ENCODE results near the gene C21orf91. TPM values are rescaled to one million over a fixed set of nuclear protein-coding genes. Genes with fewer than 3 reads are reported as not detected.
A peak's percentile ranks its signal among the peaks of the same experiment; 100 is the strongest.

Gene C21orf91
- total RNA-seq: 4.7 TPM

DNA sequence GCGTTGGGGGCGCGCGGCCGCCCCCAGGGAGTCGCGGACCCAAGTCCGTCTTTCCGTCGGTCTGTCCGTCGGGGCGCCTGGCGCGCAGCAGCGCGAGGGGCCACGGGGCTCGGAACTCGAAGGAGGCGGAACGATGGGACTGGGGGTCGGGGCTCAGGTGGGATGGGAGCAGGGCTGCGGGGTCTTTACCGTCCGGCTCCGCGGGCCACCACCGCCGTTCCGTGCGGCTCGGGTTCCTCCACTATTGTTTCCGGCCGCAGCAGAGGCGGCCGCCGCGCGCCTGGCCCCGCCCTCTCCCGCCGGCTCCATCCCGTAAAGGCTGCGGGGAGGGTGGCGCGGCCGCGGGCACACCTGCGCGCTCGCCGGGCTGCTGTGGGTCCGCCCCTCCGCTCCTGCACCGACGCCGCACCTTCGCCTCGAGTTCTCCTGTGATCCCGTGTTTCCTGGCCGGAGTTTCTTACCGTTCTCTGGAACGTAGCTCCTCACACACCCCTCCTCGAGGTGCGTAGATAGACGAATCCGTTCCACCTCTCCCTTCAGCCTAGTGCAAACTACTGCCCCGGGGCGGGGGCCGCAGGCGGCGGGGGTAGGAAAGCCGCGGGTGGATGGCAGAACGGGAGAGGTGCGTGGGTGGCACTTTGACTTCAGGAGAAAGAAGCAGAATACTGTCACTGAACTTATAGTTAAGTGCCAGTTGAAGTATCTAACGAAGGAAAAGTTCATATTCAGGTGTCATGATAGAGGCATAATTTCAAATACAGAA, at the start of gene C21orf91:
Gene C21orf91, minus strand, starts transcription at position 243 of the 763 bp plus-strand sequence. CDS start 1,038 bp downstream, outside the sequence.
- ATAC-seq: peak; percentile 94
- peak; percentile 91 for DNase-seq (ENCODE audit: low spot score)

DNA sequence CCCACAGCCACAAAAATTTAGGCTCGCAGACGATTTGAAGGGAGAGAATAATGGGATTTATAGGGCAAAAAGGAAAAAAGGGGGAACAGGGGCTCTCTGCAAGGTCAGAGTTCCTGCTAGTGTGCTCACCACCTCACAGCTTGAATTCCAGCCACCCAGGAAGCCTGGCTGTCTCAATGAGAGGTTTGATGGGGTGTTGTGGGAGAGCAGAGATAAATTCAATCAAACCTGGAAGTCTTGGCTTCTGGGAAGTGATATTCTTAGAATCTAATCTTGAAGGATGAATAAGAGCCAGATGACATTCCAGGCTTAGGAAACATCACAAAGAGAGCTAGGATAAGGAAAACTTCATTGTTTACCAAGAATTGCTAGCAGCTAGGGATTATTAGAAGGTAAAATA, 47.4 kb upstream of the C21orf91 start:
- ATAC-seq: no peak

DNA sequence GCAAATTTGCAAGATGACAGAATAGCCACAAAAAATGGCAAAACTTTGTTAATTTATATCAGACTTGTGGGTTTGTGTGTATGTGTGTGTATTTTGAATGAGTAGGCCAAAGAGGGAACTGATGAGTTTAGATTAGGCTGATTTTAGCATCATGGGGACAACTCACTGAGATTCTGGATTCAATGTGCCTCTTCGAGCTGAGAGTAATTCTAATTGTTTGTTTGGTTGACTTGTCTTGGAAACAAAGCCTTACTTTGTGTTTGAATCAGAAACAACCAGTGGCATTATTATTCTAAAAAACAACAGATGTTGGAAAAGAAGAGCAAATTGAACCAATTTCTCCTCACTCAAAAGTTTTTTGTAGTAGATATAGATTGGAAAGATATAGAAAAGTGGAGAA, 40.5 kb upstream of the C21orf91 start:
- ATAC-seq (no peak), DNase-seq (ENCODE audit: low spot score) (no peak)

More for the DNA sequence above, 47.4 kb upstream of the C21orf91 start:
- DNase-seq (ENCODE audit: low spot score): no peak

DNA sequence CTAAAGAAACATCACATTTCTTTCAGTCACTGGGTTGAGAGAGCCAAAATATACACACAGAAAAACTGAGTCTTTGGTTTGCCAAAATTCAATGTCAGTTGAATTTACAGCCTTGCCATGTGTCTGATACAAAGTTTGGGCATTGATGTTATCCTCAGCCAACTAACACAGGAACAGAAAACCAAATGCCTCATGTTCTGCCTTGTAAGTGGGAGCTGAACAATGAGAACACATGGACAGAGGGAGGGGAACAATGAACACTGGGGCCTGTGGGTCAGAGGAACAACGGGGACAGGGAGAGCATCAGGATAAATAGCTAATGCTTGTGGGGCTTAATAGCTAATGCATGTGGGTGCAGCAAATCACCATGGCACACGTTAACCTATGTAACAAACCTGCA, 39.6 kb upstream of the C21orf91 start:
- no peak for DNase-seq (ENCODE audit: low spot score)

DNA sequence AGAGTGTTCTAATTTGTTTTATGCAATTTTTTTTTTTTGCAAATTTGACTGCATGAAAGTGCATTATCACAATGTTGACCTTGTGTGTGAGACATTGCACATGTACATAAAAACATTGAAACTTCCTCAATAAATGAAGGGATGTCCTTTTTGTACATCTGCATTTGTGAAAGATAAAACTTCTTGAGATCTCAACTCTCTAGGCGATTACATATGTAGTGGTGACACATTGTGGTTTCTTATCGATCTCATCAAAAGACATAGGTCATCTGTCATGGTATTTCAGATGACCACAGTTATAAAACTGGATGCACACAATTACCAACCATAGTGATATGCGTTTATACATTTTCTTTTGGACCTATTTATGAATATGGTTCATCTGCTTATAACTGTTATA, 35.6 kb upstream of the C21orf91 start:
- ATAC-seq (no peak), DNase-seq (ENCODE audit: low spot score) (no peak)

More for the DNA sequence above, 39.6 kb upstream of the C21orf91 start:
- no peak for ATAC-seq

DNA sequence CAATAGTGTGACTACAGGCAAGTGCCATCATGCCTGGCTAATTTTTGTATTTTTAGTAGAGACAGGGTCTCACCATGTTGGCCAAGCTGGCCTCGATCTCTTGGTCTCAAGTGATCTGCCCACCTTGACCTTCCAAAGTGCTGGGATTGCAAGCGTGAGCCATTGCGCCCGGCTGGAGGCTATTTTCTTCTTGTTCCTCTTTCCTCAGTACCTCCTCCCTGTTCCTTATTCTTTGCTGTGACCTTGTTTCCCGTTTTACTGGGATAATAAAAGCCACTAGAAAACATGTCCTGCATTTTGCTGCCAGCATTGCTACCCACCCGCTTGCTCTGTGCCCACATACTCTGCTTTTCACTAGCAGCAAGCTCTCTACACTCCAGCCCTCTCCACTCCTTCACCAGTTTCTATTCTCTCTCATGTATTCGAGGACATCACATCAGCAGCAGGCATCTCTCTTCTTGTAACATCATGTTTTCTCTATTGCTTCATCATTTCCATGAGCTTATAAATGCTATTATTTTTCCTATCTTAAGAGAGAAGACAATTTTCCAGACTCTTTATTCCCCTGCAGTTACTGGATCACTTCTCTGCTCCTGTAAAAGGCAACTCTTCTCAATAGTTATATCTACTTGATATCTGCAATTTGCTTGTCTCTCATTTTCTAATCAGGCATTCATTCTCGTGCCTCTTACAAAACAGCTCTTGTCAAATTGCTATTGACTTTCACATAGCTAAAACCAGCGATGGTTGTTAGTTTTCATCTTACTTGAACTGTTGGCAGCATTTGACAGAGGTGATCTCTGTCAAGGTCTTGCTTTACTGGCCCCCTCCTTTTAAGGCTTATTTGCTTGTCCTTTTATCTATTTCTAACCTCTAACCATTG, 34.5 kb upstream of the C21orf91 start:
- DNase-seq (ENCODE audit: low spot score): no peak
- no peak for ATAC-seq

DNA sequence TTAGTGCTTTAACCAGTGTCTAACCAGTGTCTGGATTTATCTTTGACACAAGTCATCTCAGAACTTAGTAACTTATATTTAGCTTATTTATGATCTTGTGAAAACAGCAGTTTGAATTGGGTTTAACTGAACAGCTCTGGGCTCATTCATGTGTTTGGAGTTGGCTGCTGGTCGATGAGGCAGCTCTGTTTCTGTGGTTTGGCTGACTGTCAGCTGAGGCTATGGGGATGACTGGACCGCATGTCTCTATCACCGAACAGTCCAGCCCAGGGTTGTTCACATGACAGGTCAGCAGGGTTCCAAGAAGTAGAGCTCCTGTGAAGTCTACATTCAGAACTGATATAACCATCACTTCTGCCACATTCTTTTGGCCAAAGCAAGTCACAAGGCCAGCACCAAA, 29.1 kb upstream of the C21orf91 start:
- DNase-seq (ENCODE audit: low spot score) (no peak), ATAC-seq (peak; percentile 55)

DNA sequence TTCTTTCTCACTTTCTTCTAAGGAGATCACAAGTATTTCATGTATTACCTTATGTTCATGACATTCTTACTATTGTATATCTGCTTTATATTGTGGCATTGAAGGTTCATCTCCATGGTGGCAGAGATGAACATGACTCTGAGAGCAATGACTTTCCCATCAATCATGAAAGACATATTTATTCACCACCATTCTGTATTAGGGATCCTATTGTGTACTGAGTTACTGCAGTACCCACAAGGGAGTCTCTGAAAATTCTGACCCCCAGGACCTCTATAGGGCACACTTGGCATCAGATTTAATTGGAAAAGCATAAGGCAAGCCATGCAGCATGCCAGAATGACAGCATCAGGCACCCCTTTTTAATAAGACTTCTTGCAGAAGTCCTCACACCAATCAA, 21.9 kb upstream of the C21orf91 start:
- ATAC-seq (no peak), DNase-seq (ENCODE audit: low spot score) (no peak)

DNA sequence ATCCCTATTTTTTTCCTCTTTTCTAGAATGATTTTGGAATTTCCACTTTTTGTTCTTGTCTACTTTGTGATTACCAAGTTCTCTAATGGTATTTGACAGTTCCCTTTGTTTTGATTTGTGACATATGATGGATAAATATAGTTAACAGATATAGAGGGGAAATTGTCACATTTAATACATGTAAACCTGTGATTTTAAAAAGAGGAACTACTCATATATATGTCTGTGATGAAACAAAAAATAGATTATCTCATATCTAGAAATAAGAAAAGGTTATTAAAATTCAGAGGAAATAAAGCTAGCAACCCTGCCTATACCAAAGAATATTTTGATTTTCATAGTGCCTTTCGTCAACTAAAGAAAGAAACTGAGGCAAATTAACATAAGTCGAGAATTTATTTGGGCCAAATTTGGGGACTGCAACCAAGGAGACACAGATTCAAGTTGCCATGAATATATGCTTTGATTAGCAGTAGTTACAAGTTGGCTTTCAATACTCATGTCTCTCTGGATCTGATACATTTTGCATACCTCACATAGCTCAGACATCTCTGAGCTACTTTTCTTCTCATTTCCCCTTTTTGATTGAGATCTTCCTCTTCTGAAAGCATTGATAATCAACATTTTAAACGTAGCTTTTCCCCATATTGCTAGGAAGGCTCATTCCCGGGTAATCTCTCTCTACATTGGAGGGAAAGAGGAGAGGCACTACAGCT, 15.6 kb upstream of the C21orf91 start:
- no peak for ATAC-seq
- no peak for DNase-seq (ENCODE audit: low spot score)

DNA sequence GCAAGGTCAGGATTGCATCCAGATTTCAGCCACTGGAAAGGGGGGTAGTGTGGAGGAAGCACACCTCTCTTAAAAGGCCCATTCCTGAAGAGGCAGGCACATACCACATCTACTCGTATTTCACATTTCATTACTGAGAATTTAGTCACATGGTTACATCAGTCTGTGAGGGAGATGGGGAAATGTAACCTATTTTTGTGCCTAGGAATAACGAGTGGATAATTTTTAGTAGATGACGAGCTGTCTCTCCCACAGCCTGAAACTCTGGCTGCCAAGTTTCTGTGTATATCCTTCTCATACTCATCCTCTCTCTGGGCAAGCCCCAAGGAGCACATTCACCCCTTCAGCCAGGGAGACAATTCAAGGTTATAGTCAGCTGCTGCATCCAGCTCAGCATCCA, 10.3 kb upstream of the C21orf91 start:
- DNase-seq (ENCODE audit: low spot score) (no peak), ATAC-seq (no peak)

DNA sequence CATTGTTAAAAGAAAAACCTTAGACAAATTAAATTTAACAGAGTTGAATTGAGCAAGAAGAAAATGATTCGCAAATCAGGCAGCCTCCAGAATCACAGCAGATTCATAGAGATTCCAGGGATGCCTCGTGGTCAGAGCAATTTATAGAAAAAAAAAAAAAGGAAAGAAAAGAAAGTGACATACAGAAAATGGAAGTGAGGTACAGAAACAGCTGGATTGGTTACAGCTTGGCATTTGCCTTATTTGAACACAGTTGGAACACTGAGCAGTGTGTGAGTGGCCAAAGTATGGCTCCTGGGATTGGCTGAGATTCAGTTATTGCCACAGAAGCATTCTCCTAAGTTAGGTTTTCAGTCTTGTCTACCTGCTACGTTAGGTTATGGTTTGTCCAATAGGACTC, 9.1 kb upstream of the C21orf91 start:
- ATAC-seq: peak; percentile 96
- peak; percentile 49 for DNase-seq (ENCODE audit: low spot score)

DNA sequence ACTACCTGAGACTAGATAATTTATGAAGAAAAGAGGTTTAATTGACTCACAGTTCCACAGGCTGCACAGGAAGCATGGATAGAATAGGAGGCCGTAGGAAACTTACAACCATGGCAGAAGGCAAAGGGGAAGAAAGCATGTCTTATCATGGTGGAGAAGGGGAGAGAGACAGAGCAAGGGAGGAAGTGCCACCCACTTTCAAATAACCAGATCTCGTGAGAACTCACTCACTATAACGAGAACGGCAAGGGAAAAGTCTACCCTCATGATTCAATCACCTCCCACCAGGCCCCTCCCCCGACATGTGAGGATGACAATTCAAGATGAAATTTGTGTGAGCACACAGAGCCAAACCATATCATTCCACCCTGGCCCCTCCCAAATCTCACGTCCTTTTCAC, 4.7 kb upstream of the C21orf91 start:
- DNase-seq (ENCODE audit: low spot score) (no peak), ATAC-seq (no peak)

DNA sequence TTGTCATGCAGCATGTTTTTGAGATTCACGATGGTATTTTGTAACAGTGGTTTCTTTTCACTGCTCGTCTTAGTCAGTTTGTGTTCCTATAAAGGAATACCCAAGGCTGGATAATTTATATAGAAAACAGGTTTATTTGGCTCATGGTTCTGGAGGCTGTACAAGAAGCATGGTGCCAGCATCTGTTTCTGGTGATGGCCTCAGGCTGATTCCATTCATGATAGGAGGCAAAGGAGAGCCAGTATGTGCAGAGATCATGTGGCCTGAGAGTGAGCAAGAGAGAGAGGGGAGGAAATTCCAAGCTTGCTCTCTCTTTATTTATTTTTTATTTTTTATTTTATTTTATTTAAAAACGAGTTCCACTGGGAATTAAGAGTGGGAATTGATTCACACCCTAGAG, 2.0 kb upstream of the C21orf91 start:
- DNase-seq (ENCODE audit: low spot score) (no peak), ATAC-seq (no peak)

DNA sequence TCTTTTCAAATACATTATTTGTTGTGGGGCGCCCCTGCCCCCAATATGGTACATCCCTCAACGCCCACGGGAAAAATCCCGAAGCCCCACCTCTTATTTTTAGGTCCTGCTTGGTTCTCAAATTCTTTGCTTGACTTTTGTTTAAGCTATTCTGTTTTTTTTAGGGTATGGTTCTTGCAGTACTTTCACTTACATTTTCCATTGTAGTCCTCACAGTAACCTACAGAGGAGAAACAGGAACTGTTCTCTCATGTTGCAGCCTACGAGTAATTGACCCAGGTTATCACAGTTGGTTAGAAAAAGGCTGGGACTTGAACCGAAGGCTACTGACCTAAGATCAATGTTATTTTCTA, 697 bp upstream of the C21orf91 start:
- ATAC-seq: peak; percentile 60
- DNase-seq (ENCODE audit: low spot score): no peak

DNA sequence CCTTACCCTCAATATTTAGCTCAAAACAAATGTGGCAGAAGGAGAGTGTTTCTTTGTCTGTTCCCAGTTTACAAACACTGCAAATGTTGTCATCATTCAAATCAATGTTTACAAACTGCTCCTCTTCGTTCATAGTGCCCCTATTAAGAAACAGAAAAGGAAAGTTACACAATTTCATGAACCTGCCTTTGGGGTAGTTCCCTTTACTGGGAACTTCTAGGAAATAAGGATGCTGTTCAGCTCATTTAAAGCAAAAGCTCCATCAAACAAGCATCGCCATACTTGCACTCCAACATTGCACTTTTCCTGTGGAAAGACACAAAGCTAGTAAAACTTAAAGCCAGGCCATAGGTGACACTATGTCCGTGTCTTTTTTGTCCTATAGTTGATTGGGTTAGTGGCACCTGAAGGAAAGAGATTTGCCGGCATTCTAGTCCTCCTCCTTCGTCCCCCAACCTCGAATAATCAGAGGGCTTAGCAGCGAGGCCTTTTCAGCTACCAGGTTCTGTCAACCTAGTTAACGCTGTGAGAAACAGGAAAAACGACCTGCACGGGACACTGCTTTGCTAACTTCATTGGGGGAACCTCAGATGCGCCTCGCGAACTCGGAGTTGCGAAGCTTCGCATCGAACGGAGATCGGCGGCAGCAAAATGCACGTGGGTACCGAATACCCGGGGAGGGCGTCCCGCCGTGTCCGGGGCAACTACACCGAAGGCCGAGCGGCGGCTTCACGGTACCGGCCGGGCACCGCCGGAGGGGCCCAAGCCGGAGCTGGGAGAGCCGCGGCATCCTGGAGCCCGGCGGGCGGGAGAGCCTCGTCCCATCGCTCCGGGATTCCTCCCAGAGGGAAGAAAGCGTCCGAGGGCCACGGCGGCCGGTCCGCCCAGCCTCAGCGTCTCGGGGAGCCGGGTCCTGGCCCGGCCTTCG, 706 bp downstream of the C21orf91 start:
- ATAC-seq (peak; percentile 44), DNase-seq (ENCODE audit: low spot score) (peak; percentile 56)

DNA sequence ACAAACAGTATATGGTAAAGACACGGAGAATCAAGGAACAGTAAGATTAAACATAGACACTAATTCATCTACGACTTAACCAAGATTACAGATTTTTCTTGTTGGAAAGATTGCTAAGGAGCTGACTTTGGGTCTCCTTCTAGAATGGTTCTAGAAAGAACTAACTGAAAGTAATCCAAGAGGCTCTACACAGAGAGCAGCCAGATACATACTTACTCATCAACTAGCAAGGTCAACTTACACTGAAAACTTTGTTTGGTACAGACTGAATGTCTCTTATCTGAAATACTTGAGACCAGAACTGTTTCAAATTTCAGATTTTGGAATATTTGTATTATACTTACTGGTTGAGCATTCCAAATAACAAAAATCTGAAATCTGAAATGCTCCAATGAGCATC, 5.8 kb downstream of the C21orf91 start:
- no peak for DNase-seq (ENCODE audit: low spot score)
- no peak for ATAC-seq

DNA sequence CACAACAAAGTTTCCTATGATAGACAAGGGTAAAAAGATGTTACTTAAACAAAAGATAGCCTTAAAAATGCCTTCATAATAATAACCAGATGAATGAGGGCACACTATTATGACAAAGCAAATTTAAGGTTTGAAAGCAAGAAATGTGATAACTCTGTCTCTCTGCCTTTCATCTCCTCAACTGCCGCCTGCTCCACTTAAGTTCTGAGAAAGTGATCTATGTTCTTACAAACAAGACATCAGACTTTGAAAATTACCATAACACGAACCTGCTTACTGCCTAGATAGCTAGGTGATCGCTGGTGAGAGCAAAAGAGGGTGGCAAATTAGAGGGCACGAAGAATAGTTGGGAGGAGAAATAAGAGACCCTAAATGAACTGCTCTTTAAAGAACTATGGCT, 13.2 kb downstream of the C21orf91 start:
- ATAC-seq: no peak

DNA sequence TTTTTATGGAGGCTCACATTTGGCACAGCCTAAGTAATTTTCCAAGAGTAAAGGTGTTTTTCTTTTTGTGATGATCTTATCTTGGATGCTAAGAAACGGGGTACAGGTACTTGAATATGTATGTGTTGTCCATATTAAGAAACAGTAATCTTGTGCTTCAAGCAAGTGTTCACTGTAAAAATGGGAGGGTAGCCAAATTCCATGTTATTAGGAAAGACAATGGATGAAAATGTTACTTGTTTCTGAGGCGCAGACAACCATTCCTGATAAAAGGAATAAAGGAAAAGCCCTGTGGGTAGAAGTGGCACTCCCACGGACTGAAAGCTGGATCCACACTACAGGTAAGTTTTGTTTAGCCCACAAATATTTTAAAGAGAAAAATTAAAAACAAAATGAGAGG, 15.6 kb downstream of the C21orf91 start:
- ATAC-seq (no peak), DNase-seq (ENCODE audit: low spot score) (no peak)

More for the DNA sequence above, 13.2 kb downstream of the C21orf91 start:
- no peak for DNase-seq (ENCODE audit: low spot score)

DNA sequence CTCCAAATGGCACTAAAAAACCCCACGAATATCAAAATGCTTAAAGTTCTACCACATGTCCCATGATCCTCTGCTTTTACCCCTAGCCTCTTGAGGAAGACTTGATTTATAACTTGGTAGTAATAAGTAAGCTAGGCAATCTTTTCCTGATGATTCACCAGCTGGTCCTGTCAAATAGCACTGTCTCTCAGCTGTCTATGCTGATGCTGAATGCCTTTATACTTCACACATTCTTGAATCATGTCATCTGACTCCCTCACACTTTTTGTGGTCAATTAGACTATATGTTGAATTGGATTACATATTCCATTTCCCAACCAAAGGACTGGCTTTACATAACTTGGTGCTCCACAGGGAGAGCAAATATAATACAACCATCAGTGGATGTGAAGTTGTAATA, 16.6 kb downstream of the C21orf91 start:
- DNase-seq (ENCODE audit: low spot score) (no peak), ATAC-seq (no peak)

DNA sequence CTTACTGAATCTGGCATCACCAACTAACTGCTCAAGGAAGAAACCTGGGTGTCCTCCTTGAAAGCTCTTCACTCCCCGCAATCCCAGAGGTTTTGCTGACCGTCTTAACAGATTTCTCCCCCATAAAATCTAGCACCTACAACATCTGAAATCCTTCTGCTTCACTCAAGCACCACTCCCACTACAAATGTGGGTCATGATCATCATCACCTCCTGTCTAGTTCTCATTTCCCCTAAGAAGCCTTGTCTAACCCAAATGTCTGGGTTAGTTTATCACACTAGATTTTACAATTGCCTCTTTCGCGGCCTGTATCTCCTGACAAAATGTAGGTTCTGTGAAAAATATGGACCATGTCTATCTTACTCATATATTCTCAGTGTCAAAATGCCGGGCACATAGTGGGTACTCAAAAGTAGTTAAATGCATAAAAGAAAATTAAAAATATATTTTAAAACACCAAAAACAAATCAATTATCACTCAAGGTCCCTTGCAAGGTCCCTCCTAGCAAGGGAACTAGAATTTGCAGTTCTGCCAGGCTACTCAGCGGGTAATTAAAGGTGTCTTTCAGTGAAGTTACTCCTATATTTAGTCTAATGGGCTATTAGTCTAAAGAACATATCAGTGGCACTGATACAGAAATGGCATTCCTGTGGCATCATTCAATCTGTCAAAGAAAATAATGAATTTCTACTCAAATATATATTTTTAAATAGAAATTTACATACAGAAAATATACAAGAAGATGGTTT, 19.6 kb downstream of the C21orf91 start:
- DNase-seq (ENCODE audit: low spot score) (no peak), ATAC-seq (no peak)
